Nephron (organoid): ENCODE results near the gene METTL25B.

Experiments
- H3K27ac Mint-ChIP-seq, 3 experiments: 2 replicates each; pipeline ENCODE4 v1.8.0; 2020; ENCODE audit warnings: mixed read lengths in 3 of 3, mild to moderate bottlenecking in 2 of 3, moderate library complexity in 1 of 3
- H3K27me3 Mint-ChIP-seq: 2 replicates; pipeline ENCODE4 v1.8.0; 2021; ENCODE audit warnings: low read depth, mild to moderate bottlenecking, moderate library complexity, mixed read lengths
- H3K36me3 Mint-ChIP-seq: 2 replicates; pipeline ENCODE4 v1.8.0; 2020; ENCODE audit warnings: low read depth, mixed read lengths
- H3K4me1 Mint-ChIP-seq: 2 replicates; pipeline ENCODE4 v1.8.0; 2020; ENCODE audit warnings: mixed read lengths
- H3K4me3 Mint-ChIP-seq, 3 experiments: 2 replicates each; pipeline ENCODE4 v1.8.0; 2020; ENCODE audit warnings: mild to moderate bottlenecking in 3 of 3, mixed read lengths in 3 of 3, moderate library complexity in 2 of 3
- H3K9me3 Mint-ChIP-seq: 2 replicates; pipeline ENCODE4 v1.8.0; 2020; ENCODE audit warnings: mixed read lengths
- CTCF ChIP-seq, 3 experiments: fragments of 200-600 bp; sonication (generic); IDR thresholded peaks; one replicate each; pipeline ENCODE4 v1.5.0; 2021; ENCODE audit warnings: antibody characterized with exemption in 3 of 3; ENCODE audit not compliant: unreplicated experiment in 3 of 3

Gene METTL25B

GRCh38 chr1:156704166-156704711, 24.0 kb upstream of the METTL25B start:
- Mint-ChIP-seq H3K4me3 (peak overlapping the region; percentile 84 to 89 (median 86)), H3K36me3 (peaks cover 25% of the 10 kb centered on the region)
- no peak for TF ChIP-seq CTCF (IDR thresholded peaks at IDR 0.05; ENCODE audit: unreplicated experiment in 3 of 3)

GRCh38 chr1:156704930-156705320, 23.3 kb upstream of the METTL25B start:
- Mint-ChIP-seq H3K4me1 (peaks cover 60% of the 10 kb centered on the region), H3K4me3 (peak overlapping the region; percentile 84 to 89 (median 86)), H3K36me3 (peaks cover 18% of the 10 kb centered on the region), H3K27ac (peak overlapping the region; percentile 97 to 98 (median 98)), H3K27me3 (no peaks in the 10 kb centered on the region), H3K9me3 (no peaks in the 10 kb centered on the region)
- TF ChIP-seq CTCF (IDR thresholded peaks at IDR 0.05; ENCODE audit: unreplicated experiment in 3 of 3) = no peak

More at GRCh38 chr1:156704166-156704711, 24.0 kb upstream of the METTL25B start:
- Mint-ChIP-seq H3K27ac (peak overlapping the region; percentile 97 to 98 (median 98)), H3K27me3 (no peaks in the 10 kb centered on the region), H3K9me3 (no peaks in the 10 kb centered on the region), H3K4me1 (peaks cover 55% of the 10 kb centered on the region)

- peak within 1 kb of the TSS; percentile 97 to 98 (median 98) for H3K27ac Mint-ChIP-seq
- H3K4me1 Mint-ChIP-seq = peaks cover 64% of the 10 kb centered on the region
- no peak for TF ChIP-seq CTCF (IDR thresholded peaks at IDR 0.05; ENCODE audit: unreplicated experiment in 3 of 3)
- peak within 1 kb of the TSS; percentile 84 to 89 (median 86) for H3K4me3 Mint-ChIP-seq
- peaks cover 16% of the 10 kb centered on the region for H3K36me3 Mint-ChIP-seq
- H3K9me3 Mint-ChIP-seq = no peaks in the 10 kb centered on the region
- H3K27me3 Mint-ChIP-seq = no peaks in the 10 kb centered on the region
These were observed 22.9 kb upstream of the METTL25B start, which contains the start of gene CRABP2 for GRCh38 chr1:156705321-156705917. Gene CRABP2 (minus strand): TSS chr1:156705583. CDS start chr1:156705446, 137 bp downstream.

GRCh38 chr1:156705918-156706656, 22.2 kb upstream of the METTL25B start:
- Mint-ChIP-seq H3K4me1 (peaks cover 67% of the 10 kb centered on the region), H3K4me3 (peak overlapping the region; percentile 84 to 89 (median 86)), H3K9me3 (no peaks in the 10 kb centered on the region), H3K27ac (peak overlapping the region; percentile 97 to 98 (median 98)), H3K27me3 (no peaks in the 10 kb centered on the region), H3K36me3 (peaks cover 11% of the 10 kb centered on the region)
- peak; percentile 82 to 95 (median 94) for TF ChIP-seq CTCF (IDR thresholded peaks at IDR 0.05; ENCODE audit: unreplicated experiment in 3 of 3)

GRCh38 chr1:156706657-156707416, 21.4 kb upstream of the METTL25B start:
- peaks cover 66% of the 10 kb centered on the region for H3K4me1 Mint-ChIP-seq
- peak overlapping the region; percentile 97 to 98 (median 98) for H3K27ac Mint-ChIP-seq
- peaks cover 5% of the 10 kb centered on the region for H3K36me3 Mint-ChIP-seq
- H3K27me3 Mint-ChIP-seq = no peaks in the 10 kb centered on the region
- no peak for TF ChIP-seq CTCF (IDR thresholded peaks at IDR 0.05; ENCODE audit: unreplicated experiment in 3 of 3)
- H3K9me3 Mint-ChIP-seq = no peaks in the 10 kb centered on the region
- H3K4me3 Mint-ChIP-seq = peak overlapping the region; percentile 84 to 89 (median 86)
